Thoracic aorta (tissue), 2 donors: Measurements from ENCODE around the gene ARRDC4. TPM values are rescaled to one million over a fixed set of nuclear protein-coding genes. Genes with fewer than 3 reads are reported as not detected.

ENCODE experiments used
- ATAC-seq: fragments of 150-250 bp; one replicate; pipeline ENCODE4 v1.8.0; 2017; ENCODE audit warnings: low read depth; ENCODE audit not compliant: insufficient number of reproducible peaks, low FRiP score
- DNase-seq: peaks from one replicate; pipeline ENCODE4 v3.0.0-alpha.2; 2020; ENCODE audit warnings: low spot score
- H3K27ac ChIP-seq, 2 donors: fragments of 200-600 bp; sonication (generic); 1 replicate in 1 of 2; 2 replicates in 1 of 2; pipeline ENCODE4 v1.5.1; 2016; ENCODE audit warnings: mild to moderate bottlenecking in 2 of 2, moderate library complexity in 2 of 2
- H3K27me3 ChIP-seq: fragments of 200-600 bp; sonication (generic); replicated peaks from 2 replicates; pipeline ENCODE4 v1.6.0; 2016; ENCODE audit warnings: mild to moderate bottlenecking; ENCODE audit not compliant: insufficient read depth
- H3K36me3 ChIP-seq: fragments of 200-600 bp; sonication (generic); one replicate; pipeline ENCODE4 v1.5.1; 2016
- H3K4me1 ChIP-seq, 2 donors: fragments of 200-600 bp; sonication (generic); 1 replicate in 1 of 2; 2 replicates in 1 of 2; pipeline versions ENCODE4 v1.5.1 to v1.6.0; 2016; ENCODE audit warnings: low read depth in 2 of 2, mild to moderate bottlenecking in 1 of 2; ENCODE audit not compliant: control insufficient read depth in 1 of 2
- H3K4me3 ChIP-seq: fragments of 200-600 bp; sonication (generic); 2 replicates; pipeline ENCODE4 v1.5.1; 2016; ENCODE audit warnings: mild to moderate bottlenecking
- H3K9me3 ChIP-seq: fragments of 200-600 bp; sonication (generic); 2 replicates; pipeline ENCODE4 v1.5.1; 2016
- total RNA-seq, 2 donors: library from RNA; depleted of rRNA; stranded (reverse); fragments of >200 nt; gene quantifications; one replicate each; pipeline versions ENCODE4 v1.1.0 to v1.2.3, GENCODE V29; 2016
- TF ChIP-seq, protein P1 (sequence below): fragments of 200-600 bp; sonication (generic); IDR thresholded peaks from one replicate; pipeline ENCODE4 v1.5.1; 2019; ENCODE audit warnings: antibody characterized with exemption

ARRDC4 gene
- total RNA-seq, 2 donors from 2014 or later = 18.8 to 31.0 TPM

DNA sequence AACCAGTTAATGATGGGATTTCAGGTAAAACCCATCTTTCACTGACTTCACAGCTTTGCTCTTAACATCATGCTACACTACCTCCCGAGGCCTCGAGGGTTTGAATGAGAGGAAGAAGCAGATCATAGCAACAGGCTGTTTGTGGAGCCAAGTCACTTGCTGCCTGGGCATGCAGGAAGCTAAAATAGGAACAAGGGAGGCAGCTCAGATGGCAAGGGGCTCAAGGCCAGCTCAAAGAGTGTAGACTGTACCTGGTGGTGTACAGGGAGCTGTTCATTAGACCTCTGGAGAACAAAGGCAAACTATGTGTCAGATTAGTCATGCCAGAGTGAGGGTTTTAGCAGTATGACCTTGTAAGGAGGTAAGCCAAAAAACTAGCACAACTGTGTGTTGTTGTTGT lies 28.8 kb downstream of the ARRDC4 start:
- no peak overlapping the region for H3K4me3 ChIP-seq
- H3K36me3 ChIP-seq = no peaks in the 10 kb centered on the region
- H3K27me3 ChIP-seq = no peaks in the 10 kb centered on the region
- no peak overlapping the region for H3K27ac ChIP-seq
- DNase-seq (no peak), ATAC-seq (no peak)
- H3K9me3 ChIP-seq = peaks cover 3% of the 10 kb centered on the region
- TF ChIP-seq, protein P1, sequence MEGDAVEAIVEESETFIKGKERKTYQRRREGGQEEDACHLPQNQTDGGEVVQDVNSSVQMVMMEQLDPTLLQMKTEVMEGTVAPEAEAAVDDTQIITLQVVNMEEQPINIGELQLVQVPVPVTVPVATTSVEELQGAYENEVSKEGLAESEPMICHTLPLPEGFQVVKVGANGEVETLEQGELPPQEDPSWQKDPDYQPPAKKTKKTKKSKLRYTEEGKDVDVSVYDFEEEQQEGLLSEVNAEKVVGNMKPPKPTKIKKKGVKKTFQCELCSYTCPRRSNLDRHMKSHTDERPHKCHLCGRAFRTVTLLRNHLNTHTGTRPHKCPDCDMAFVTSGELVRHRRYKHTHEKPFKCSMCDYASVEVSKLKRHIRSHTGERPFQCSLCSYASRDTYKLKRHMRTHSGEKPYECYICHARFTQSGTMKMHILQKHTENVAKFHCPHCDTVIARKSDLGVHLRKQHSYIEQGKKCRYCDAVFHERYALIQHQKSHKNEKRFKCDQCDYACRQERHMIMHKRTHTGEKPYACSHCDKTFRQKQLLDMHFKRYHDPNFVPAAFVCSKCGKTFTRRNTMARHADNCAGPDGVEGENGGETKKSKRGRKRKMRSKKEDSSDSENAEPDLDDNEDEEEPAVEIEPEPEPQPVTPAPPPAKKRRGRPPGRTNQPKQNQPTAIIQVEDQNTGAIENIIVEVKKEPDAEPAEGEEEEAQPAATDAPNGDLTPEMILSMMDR = no peak
- H3K4me1 ChIP-seq = no peaks in the 10 kb centered on the region

GRCh38 chr15:97991972-97992541 lies 31.6 kb downstream of the ARRDC4 start:
- no peak overlapping the region for H3K27ac ChIP-seq
- TF ChIP-seq, protein P1 = no peak
- no peaks in the 10 kb centered on the region for H3K36me3 ChIP-seq
- ATAC-seq = no peak
- no peak for DNase-seq
- no peaks in the 10 kb centered on the region for H3K27me3 ChIP-seq
- H3K4me3 ChIP-seq = no peak overlapping the region
- H3K9me3 ChIP-seq = no peaks in the 10 kb centered on the region
- no peaks in the 10 kb centered on the region for H3K4me1 ChIP-seq

- Histone ChIP-seq H3K27ac (no peak overlapping the region), H3K4me1 (no peaks in the 10 kb centered on the region), H3K9me3 (no peaks in the 10 kb centered on the region), H3K4me3 (no peak overlapping the region), H3K27me3 (no peaks in the 10 kb centered on the region), H3K36me3 (no peaks in the 10 kb centered on the region)
- ATAC-seq (no peak), DNase-seq (no peak)
- TF ChIP-seq, protein P1 = no peak
These were observed 32.3 kb downstream of the ARRDC4 start for GRCh38 chr15:97992823-97993222.

- Histone ChIP-seq H3K4me1 (no peaks in the 10 kb centered on the region), H3K27ac (no peak overlapping the region)
- no peak for ATAC-seq
These were observed 32.8 kb downstream of the ARRDC4 start for GRCh38 chr15:97993310-97993738.

DNA sequence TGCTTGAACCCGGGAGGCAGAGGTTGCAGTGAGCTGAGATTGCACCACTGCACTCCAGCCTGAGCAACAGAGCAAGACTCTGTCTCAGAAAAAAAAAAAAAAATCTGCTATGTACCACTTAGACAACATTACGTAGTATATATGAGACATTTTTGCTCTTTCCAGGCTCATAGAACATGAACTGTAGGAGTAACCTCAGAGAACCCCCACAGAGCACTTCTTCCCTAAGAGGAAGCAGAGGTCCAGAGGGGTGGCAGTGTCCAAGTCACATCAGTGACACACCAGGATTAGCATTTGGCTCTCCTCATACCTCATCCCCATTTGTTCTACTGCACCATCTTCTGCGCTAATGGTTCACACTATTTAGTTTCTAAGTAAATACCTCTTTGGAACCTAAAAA lies 33.7 kb downstream of the ARRDC4 start:
- Histone ChIP-seq H3K36me3 (no peaks in the 10 kb centered on the region), H3K27ac (no peak overlapping the region), H3K9me3 (no peaks in the 10 kb centered on the region), H3K4me1 (no peaks in the 10 kb centered on the region), H3K27me3 (no peaks in the 10 kb centered on the region), H3K4me3 (no peak overlapping the region)
- ATAC-seq = no peak
- no peak for DNase-seq
- TF ChIP-seq, protein P1 = no peak

More at GRCh38 chr15:97993310-97993738, 32.8 kb downstream of the ARRDC4 start:
- no peak for DNase-seq
- Histone ChIP-seq H3K36me3 (no peaks in the 10 kb centered on the region), H3K9me3 (no peaks in the 10 kb centered on the region), H3K27me3 (no peaks in the 10 kb centered on the region), H3K4me3 (no peak overlapping the region)
- TF ChIP-seq, protein P1 = no peak
